ENCODE results near the gene RBM15. TPM values are rescaled to one million over a fixed set of nuclear protein-coding genes. Genes with fewer than 3 reads are reported as not detected.

Gene RBM15
- total RNA-seq, 1 experiment from 2014 or later, result 44.0 TPM

GRCh38 chr1:110348771-110349170 lies 9.6 kb downstream of the RBM15 start:
- POLR2A ChIA-PET, result interaction anchor here (1.1 to 2.7 kb wide), 2 partner anchors 10 to 12 kb away, joined by 4 to 14 read pairs; partner anchors contain the start of gene RBM15
- Histone ChIP-seq H3K9ac (ENCODE audit: low read length) (no peak overlapping the region), H3K4me1 (ENCODE audit: control insufficient read depth in 1 of 2, insufficient read depth in 2 of 2, low read length in 2 of 2) (no peaks in the 10 kb centered on the region)

More at GRCh38 chr1:110348771-110349170, 9.6 kb downstream of the RBM15 start:
- BruUV-seq (replicated peaks), result no TSS peak
- no peak for ATAC-seq
- Histone ChIP-seq H4K20me1 (ENCODE audit: insufficient read depth) (peaks cover 60% of the 10 kb centered on the region; the same call in 1 of the 2 replicates), H3K27me3 (ENCODE audit: insufficient read depth, low read length) (no peaks in the 10 kb centered on the region), H2AFZ (ENCODE audit: low read depth, low read length, poor library complexity, severe bottlenecking) (no peak overlapping the region), H3K9me3 (ENCODE audit: control insufficient read depth in 1 of 2, insufficient read depth in 1 of 2, low read depth in 1 of 2, low read length in 2 of 2) (no peaks in the 10 kb centered on the region), H3K4me2 (ENCODE audit: low read length) (no peak overlapping the region), H3K9me2 (ENCODE audit: insufficient read depth) (no peaks in the 10 kb centered on the region), H3K36me3 (ENCODE audit: control insufficient read depth in 1 of 2, insufficient read depth in 2 of 2, low read length in 2 of 2) (peaks cover 33 to 40% of the 10 kb centered on the region in 2 experiments), H3K79me2 (ENCODE audit: insufficient read depth, low read length) (peaks cover 98% of the 10 kb centered on the region), H3K4me3 (replicated peaks in 1 of 2; ENCODE audit: low read depth in 1 of 2, low read length in 2 of 2) (no peak overlapping the region), H3K27ac (ENCODE audit: low read depth, low read length) (no peak overlapping the region)
- intact Hi-C loops (cut with micrococcal nuclease), result no loop called here
- no peak for TF ChIP-seq ZFX (IDR thresholded peaks at IDR 0.05)
- TF ChIP-seq CBX3 (IDR thresholded peaks at IDR 0.05; ENCODE audit: low read depth), result no peak
- no peak for TF ChIP-seq EZH2 (IDR thresholded peaks at IDR 0.05)
- TF ChIP-seq, protein P1, sequence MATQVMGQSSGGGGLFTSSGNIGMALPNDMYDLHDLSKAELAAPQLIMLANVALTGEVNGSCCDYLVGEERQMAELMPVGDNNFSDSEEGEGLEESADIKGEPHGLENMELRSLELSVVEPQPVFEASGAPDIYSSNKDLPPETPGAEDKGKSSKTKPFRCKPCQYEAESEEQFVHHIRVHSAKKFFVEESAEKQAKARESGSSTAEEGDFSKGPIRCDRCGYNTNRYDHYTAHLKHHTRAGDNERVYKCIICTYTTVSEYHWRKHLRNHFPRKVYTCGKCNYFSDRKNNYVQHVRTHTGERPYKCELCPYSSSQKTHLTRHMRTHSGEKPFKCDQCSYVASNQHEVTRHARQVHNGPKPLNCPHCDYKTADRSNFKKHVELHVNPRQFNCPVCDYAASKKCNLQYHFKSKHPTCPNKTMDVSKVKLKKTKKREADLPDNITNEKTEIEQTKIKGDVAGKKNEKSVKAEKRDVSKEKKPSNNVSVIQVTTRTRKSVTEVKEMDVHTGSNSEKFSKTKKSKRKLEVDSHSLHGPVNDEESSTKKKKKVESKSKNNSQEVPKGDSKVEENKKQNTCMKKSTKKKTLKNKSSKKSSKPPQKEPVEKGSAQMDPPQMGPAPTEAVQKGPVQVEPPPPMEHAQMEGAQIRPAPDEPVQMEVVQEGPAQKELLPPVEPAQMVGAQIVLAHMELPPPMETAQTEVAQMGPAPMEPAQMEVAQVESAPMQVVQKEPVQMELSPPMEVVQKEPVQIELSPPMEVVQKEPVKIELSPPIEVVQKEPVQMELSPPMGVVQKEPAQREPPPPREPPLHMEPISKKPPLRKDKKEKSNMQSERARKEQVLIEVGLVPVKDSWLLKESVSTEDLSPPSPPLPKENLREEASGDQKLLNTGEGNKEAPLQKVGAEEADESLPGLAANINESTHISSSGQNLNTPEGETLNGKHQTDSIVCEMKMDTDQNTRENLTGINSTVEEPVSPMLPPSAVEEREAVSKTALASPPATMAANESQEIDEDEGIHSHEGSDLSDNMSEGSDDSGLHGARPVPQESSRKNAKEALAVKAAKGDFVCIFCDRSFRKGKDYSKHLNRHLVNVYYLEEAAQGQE (IDR thresholded peaks at IDR 0.05; ENCODE audit: low read depth), result no peak
- no peak for TF ChIP-seq TCF7L2 (IDR thresholded peaks at IDR 0.05; ENCODE audit: borderline replicate concordance, extremely low read depth, insufficient read depth, insufficient read length)
- TF ChIP-seq SIN3A (IDR thresholded peaks at IDR 0.05; ENCODE audit: low read depth), result no peak
- TF ChIP-seq SRF (IDR thresholded peaks at IDR 0.05; ENCODE audit: low read depth), result no peak
- TF ChIP-seq JUND (IDR thresholded peaks at IDR 0.05), result no peak
- TF ChIP-seq CTCF (IDR thresholded peaks at IDR 0.05 in 2 of 3, conservative IDR thresholded peaks at IDR 0.05 in 1 of 3; ENCODE audit: borderline replicate concordance in 1 of 3, insufficient read depth in 1 of 3, low read depth in 2 of 3, low read length in 2 of 3), result no peak
- no peak for TF ChIP-seq CEBPB (IDR thresholded peaks at IDR 0.05; ENCODE audit: low read depth)
- TF ChIP-seq RAD21 (IDR thresholded peaks at IDR 0.05; ENCODE audit: low read depth), result no peak
- TF ChIP-seq ELF1 (IDR thresholded peaks at IDR 0.05; ENCODE audit: borderline replicate concordance, low read depth), result no peak
- no peak for TF ChIP-seq ATF3 (IDR thresholded peaks at IDR 0.05)
- TF ChIP-seq, protein P2, sequence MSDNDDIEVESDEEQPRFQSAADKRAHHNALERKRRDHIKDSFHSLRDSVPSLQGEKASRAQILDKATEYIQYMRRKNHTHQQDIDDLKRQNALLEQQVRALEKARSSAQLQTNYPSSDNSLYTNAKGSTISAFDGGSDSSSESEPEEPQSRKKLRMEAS (IDR thresholded peaks at IDR 0.05), result no peak
- RAD21 ChIA-PET (ENCODE audit: low non-redundant PET in 1 of 2, low total read pairs in 2 of 2, uncharacterized antibody in 2 of 2, unreplicated experiment in 2 of 2), result interaction anchor here in 1 of 2 experiments (0.7 kb wide), 1 partner anchor 10 kb away, joined by 3 read pairs; no protein-coding TSS in a partner anchor
- DNase-seq (ENCODE audit: low read depth, low spot score), result no peak
- CTCF ChIA-PET, result interaction anchor here (0.9 to 1.3 kb wide), 3 partner anchors 10 to 152 kb away, joined by 3 to 4 read pairs (median 3); no protein-coding TSS in a partner anchor
